ENCODE results near the gene FRMPD4.

FRMPD4 gene

DNA sequence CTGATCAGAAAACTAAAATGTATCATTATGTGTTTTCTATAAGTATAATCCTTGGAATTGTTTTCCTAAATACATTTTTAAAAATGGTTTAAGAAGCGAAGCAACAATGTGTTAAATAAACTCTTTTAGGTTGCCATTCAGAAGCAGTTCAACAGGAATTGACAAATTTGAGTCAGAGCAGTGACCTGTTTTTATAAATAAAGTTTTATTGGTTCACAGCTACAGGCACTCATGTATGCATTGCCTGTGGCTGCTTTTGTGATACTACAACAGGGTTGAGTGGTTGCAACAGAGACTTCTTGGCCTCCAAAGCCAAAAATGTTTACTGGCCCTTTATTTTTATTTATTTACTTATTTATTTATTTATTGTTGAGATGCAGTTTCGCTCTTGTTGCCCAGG is 99.5 kb downstream of the FRMPD4 start:
- no peak overlapping the region for H3K27ac ChIP-seq
- POLR2A ChIA-PET (ENCODE audit: low non-redundant PET): no interaction called here
- TF ChIP-seq, protein P1, sequence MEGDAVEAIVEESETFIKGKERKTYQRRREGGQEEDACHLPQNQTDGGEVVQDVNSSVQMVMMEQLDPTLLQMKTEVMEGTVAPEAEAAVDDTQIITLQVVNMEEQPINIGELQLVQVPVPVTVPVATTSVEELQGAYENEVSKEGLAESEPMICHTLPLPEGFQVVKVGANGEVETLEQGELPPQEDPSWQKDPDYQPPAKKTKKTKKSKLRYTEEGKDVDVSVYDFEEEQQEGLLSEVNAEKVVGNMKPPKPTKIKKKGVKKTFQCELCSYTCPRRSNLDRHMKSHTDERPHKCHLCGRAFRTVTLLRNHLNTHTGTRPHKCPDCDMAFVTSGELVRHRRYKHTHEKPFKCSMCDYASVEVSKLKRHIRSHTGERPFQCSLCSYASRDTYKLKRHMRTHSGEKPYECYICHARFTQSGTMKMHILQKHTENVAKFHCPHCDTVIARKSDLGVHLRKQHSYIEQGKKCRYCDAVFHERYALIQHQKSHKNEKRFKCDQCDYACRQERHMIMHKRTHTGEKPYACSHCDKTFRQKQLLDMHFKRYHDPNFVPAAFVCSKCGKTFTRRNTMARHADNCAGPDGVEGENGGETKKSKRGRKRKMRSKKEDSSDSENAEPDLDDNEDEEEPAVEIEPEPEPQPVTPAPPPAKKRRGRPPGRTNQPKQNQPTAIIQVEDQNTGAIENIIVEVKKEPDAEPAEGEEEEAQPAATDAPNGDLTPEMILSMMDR (conservative IDR thresholded peaks at IDR 0.05; ENCODE audit: low read depth): no peak
- CTCF ChIA-PET: no interaction called here
- DNase-seq (ENCODE audit: low spot score): no peak

- CTCF ChIA-PET: no interaction called here
- no peak for DNase-seq (ENCODE audit: low spot score)
- TF ChIP-seq, protein P1 (conservative IDR thresholded peaks at IDR 0.05; ENCODE audit: low read depth): no peak
- H3K27ac ChIP-seq: no peak overlapping the region
- POLR2A ChIA-PET (ENCODE audit: low non-redundant PET): no interaction called here
These were observed 101.2 kb downstream of the FRMPD4 start for GRCh38 chrX:12239356-12240082.

DNA sequence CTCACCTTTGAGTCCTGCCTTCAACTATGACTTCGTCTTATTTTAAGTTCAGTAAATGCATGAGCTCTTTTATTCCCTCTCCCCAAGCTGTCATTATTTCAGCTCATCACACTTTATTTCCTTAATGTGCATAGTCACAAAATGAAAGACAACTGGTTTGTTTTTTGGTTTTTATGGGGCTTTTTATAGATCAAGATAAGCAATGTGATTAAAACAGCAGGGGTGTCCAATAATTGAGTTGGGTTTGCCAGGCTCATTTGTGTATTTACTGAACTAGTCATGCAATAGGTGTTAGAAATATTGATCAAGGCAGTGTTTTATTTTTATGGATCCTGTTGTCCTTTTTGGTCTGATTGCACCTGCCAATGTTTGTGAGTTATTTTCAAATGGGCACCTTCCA is 102.2 kb downstream of the FRMPD4 start:
- no peak overlapping the region for H3K27ac ChIP-seq
- TF ChIP-seq, protein P1 (conservative IDR thresholded peaks at IDR 0.05; ENCODE audit: low read depth): no peak
- DNase-seq (ENCODE audit: low spot score): no peak
- ChIA-PET CTCF (interaction anchor here (0.6 kb wide), 1 partner anchor 1912 kb away, joined by 4 read pairs; no protein-coding TSS in a partner anchor), POLR2A (ENCODE audit: low non-redundant PET) (no interaction called here)

DNA sequence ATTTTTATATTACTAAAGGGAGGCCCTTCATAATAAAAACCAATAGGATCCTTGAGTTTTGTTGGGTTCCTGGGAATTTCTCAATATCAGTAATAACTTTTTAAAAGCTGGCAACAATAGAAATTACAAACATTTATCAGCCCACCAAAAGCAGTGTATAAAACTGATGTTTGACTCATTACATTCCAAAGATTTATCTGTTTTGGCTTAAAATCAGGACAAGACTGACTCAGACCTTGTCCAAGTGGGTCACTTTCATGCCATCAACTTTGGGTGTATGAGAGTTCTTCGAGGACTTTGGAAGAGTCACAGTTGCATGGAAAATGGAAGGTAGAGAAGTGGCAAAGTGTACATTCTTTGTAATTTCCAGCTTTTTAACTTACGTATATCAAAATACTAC is 102.8 kb downstream of the FRMPD4 start:
- H3K27ac ChIP-seq: no peak overlapping the region
- TF ChIP-seq, protein P1 (conservative IDR thresholded peaks at IDR 0.05; ENCODE audit: low read depth): no peak
- ChIA-PET POLR2A (ENCODE audit: low non-redundant PET) (no interaction called here), CTCF (interaction anchor here (0.6 kb wide), 1 partner anchor 1912 kb away, joined by 4 read pairs; no protein-coding TSS in a partner anchor)
- DNase-seq (ENCODE audit: low spot score): no peak

DNA sequence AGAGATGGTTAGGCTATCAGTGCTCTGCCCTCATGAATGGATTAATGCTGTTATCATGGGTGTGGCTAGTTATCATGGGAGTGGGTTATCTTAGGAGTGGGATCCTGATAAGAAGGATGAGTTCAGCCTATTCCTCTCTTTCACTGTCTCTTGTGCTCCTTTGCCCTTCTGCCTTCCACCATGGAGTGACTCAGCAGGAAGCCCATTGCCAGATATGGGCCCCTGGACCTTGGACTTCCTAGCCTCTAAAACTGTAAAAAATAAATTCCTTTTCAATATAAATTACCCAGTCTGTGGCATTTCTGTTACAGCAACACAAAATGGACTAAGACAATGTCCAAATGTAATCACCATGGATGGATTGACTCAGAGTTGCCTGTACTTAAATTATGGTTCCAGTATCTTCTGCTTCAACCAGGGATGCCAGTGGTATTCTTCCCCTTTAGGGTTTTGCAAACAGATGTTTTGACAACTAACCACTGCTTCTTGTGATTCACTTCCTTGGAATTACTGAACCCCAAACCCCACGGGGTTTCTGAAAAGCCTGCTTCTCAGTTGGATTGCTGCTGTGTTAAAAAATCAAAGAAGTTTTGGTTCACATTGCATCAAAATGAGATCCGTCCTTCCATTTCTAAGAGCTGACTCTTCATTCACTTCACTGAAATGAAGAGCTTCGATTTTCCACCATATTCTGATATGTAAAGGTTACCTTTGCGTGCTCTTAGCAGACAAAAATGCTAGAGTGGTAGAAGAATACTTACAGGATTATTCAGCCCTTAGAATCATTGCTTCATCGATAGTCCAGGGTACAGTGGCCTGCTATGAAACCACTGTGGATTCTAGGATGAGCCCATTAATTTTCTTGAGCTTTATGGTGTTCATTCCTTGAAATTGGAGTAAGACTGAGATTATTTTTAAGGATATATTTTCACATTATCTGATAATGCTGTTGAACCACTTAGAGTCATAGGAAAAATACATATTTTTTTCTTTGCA is 107.7 kb downstream of the FRMPD4 start:
- CTCF ChIA-PET: interaction anchor here (0.6 kb wide), 1 partner anchor 1476 kb away, joined by 5 read pairs; no protein-coding TSS in a partner anchor
- POLR2A ChIA-PET (ENCODE audit: low non-redundant PET): no interaction called here
- no peak overlapping the region for H3K27ac ChIP-seq
- TF ChIP-seq, protein P1 (conservative IDR thresholded peaks at IDR 0.05; ENCODE audit: low read depth): no peak
- DNase-seq (ENCODE audit: low spot score): no peak

- H3K27ac ChIP-seq: no peak overlapping the region
- TF ChIP-seq, protein P1 (conservative IDR thresholded peaks at IDR 0.05; ENCODE audit: low read depth): no peak
- CTCF ChIA-PET: no interaction called here
- no peak for DNase-seq (ENCODE audit: low spot score)
- POLR2A ChIA-PET (ENCODE audit: low non-redundant PET): no interaction called here
These were observed 111.7 kb downstream of the FRMPD4 start for GRCh38 chrX:12249997-12250396.

Data from RWPE1 (cell line).